K562 (cell line): Measurements from ENCODE around the gene PVALEF. TPM values are rescaled to one million over a fixed set of nuclear protein-coding genes. Genes with fewer than 3 reads are reported as not detected.

Source experiments
- BCOR ChIP-seq: fragments of 450-650 bp; IDR thresholded peaks from 2 replicates; pipeline ENCODE4 v1.6.1; 2016
- CHD1 ChIP-seq: fragments of 200-600 bp; sonication (generic); IDR thresholded peaks from one replicate; pipeline ENCODE4 v1.6.1; 2012; ENCODE audit warnings: mild to moderate bottlenecking, moderate library complexity, low read length, inconsistent platforms
- CREB1 ChIP-seq, 2 experiments: sonication (generic) in 1 of 2; formaldehyde crosslinking in 1 of 2; IDR thresholded peaks; 2 replicates each; pipeline versions ENCODE4 v1.6.1 to v1.8.0; 2012 to 2022; ENCODE audit warnings: inconsistent platforms in 1 of 2, mild to moderate bottlenecking in 1 of 2, missing genetic modification reagents in 1 of 2, moderate library complexity in 1 of 2
- ELF1 ChIP-seq: fragments of 200-800 bp; sonication (Bioruptor generic); IDR thresholded peaks from 2 replicates; pipeline ENCODE4 v1.6.1; 2016; ENCODE audit warnings: missing genetic modification characterization, missing compliant biosample characterization
- MYC ChIP-seq, 2 experiments: fragments of 250-450 bp in 1 of 2; sonication (Bioruptor Pico) in 1 of 2; IDR thresholded peaks; 2 replicates each; pipeline versions ENCODE4 v1.5.1 to v1.6.1; 2012 to 2021; ENCODE audit warnings: low read depth in 2 of 2, borderline replicate concordance in 1 of 2, improper control_type of control experiment in 1 of 2, low read length in 1 of 2, mild to moderate bottlenecking in 1 of 2, moderate library complexity in 1 of 2
- NFIX ChIP-seq: fragments of 250-450 bp; sonication (Bioruptor Pico); IDR thresholded peaks from 2 replicates; pipeline ENCODE4 v1.4.0; 2020; ENCODE audit warnings: low read depth, mild to moderate bottlenecking, moderate library complexity
- OTX1 ChIP-seq: fragments of 450-650 bp; formaldehyde crosslinking; IDR thresholded peaks from 2 replicates; pipeline ENCODE4 v1.4.0; 2022; ENCODE audit warnings: mild to moderate bottlenecking
- REST ChIP-seq, 2 experiments: fragments of 450-650 bp; formaldehyde crosslinking in 1 of 2; IDR thresholded peaks; 2 replicates each; pipeline versions ENCODE4 v1.4.0 to v1.6.1; 2014 to 2020; ENCODE audit warnings: mild to moderate bottlenecking in 2 of 2, borderline replicate concordance in 1 of 2, low read depth in 1 of 2
- TCF15 ChIP-seq: fragments of 250-450 bp; sonication (Bioruptor Pico); IDR thresholded peaks from 2 replicates; pipeline ENCODE4 v1.8.0; 2022; ENCODE audit warnings: moderate library complexity, mild to moderate bottlenecking, inconsistent platforms
- ZNF263 ChIP-seq: sonication (generic); formaldehyde crosslinking; IDR thresholded peaks from 2 replicates; pipeline ENCODE4 v1.8.0; 2022; ENCODE audit warnings: mild to moderate bottlenecking, missing genetic modification reagents, borderline replicate concordance
- ZNF384 ChIP-seq: IDR thresholded peaks from 2 replicates; pipeline ENCODE4 v1.6.1; 2012; ENCODE audit warnings: low read depth, low read length, improper control_type of control experiment
- ZNF408 ChIP-seq: fragments of 250-450 bp; sonication (Bioruptor Pico); IDR thresholded peaks from 2 replicates; pipeline ENCODE4 v1.4.0; 2020; ENCODE audit warnings: low read depth, mild to moderate bottlenecking, moderate library complexity
- ZSCAN29 ChIP-seq: fragments of 450-650 bp; IDR thresholded peaks from 2 replicates; pipeline ENCODE4 v1.6.1; 2017
- polyA plus RNA-seq, 8 experiments: library from polyadenylated mRNA; depleted of rRNA in 4 of 8; stranded (reverse) in 5 of 8; unstranded in 3 of 8; fragments of >200 nt; fragmentation: Nextera tagmentation in 2 of 8; fragmentation: Illumina TruSeq in 1 of 8; extraction: Ambion mirVana in 2 of 8; extraction: Trizol in 1 of 8; gene quantifications; 2 replicates each; pipeline versions ENCODE4 v1.2.1 to v1.2.3, GENCODE V29; 2011 to 2014; ENCODE audit warnings: inconsistent platforms in 1 of 8, missing spikeins in 1 of 8
- total RNA-seq, 7 experiments: library from RNA; depleted of rRNA in 6 of 7; stranded (reverse); fragments of >200 nt in 6 of 7; fragmentation: Illumina TruSeq in 2 of 7; extraction: Trizol in 2 of 7; gene quantifications; 2 replicates each; pipeline versions ENCODE4 v1.2.1 to v1.2.3, GENCODE V29; 2011 to 2021; ENCODE audit warnings: low replicate concordance in 1 of 7
- TF ChIP-seq, protein P1 (sequence below): fragments of 150-350 bp; conservative IDR thresholded peaks from 2 replicates; pipeline ENCODE4 v1.6.1; 2014; ENCODE audit warnings: low read length

The PVALEF gene
- total and polyA plus RNA-seq, 9 of the 15 experiments (the other 6 are each of a cell fraction or from before 2014, with no cell fraction given): not detected

GRCh38 chr17:81142301-81143199 lies 22.8 kb upstream of the PVALEF start (continued):
- TF ChIP-seq REST (IDR thresholded peaks at IDR 0.05; ENCODE audit: borderline replicate concordance) (peak; percentile 86), REST (CRISPR knock-in tag; IDR thresholded peaks at IDR 0.05; ENCODE audit: low read depth) (no peak), BCOR (no peak; the same call in 1 of the 2 replicates), ELF1 (tag) (no peak), CREB1 (IDR thresholded peaks at IDR 0.05) (no peak; the same call in 1 of the 2 replicates), CREB1 (CRISPR knock-in tag; IDR thresholded peaks at IDR 0.05) (peak; percentile 52; the same call in 1 of the 2 replicates), TCF15 (CRISPR knock-in tag) (no peak), MYC (IDR thresholded peaks at IDR 0.05; ENCODE audit: low read depth, low read length) (peak; percentile 52; the same call in 1 of the 2 replicates), MYC (CRISPR knock-in tag; IDR thresholded peaks at IDR 0.05; ENCODE audit: borderline replicate concordance, low read depth) (no peak), ZSCAN29 (no peak), ZNF263 (CRISPR knock-in tag) (peak; percentile 46; the same call in 1 of the 2 replicates), ZNF408 (no peak), ZNF384 (no peak), OTX1 (no peak), CHD1 (no peak), NFIX (CRISPR knock-in tag) (no peak)
- TF ChIP-seq, protein P1, sequence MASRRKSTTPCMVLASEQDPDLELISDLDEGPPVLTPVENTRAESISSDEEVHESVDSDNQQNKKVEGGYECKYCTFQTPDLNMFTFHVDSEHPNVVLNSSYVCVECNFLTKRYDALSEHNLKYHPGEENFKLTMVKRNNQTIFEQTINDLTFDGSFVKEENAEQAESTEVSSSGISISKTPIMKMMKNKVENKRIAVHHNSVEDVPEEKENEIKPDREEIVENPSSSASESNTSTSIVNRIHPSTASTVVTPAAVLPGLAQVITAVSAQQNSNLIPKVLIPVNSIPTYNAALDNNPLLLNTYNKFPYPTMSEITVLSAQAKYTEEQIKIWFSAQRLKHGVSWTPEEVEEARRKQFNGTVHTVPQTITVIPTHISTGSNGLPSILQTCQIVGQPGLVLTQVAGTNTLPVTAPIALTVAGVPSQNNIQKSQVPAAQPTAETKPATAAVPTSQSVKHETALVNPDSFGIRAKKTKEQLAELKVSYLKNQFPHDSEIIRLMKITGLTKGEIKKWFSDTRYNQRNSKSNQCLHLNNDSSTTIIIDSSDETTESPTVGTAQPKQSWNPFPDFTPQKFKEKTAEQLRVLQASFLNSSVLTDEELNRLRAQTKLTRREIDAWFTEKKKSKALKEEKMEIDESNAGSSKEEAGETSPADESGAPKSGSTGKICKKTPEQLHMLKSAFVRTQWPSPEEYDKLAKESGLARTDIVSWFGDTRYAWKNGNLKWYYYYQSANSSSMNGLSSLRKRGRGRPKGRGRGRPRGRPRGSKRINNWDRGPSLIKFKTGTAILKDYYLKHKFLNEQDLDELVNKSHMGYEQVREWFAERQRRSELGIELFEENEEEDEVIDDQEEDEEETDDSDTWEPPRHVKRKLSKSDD: no peak
